Inferior parietal cortex (tissue), 1 donor: Measurements from ENCODE around the gene RIMS1.

Experiments
- DNase-seq: peaks from one replicate; pipeline ENCODE4 v3.0.0-alpha.2; 2016; ENCODE audit errors: extremely low spot score

RIMS1 gene, protein sequence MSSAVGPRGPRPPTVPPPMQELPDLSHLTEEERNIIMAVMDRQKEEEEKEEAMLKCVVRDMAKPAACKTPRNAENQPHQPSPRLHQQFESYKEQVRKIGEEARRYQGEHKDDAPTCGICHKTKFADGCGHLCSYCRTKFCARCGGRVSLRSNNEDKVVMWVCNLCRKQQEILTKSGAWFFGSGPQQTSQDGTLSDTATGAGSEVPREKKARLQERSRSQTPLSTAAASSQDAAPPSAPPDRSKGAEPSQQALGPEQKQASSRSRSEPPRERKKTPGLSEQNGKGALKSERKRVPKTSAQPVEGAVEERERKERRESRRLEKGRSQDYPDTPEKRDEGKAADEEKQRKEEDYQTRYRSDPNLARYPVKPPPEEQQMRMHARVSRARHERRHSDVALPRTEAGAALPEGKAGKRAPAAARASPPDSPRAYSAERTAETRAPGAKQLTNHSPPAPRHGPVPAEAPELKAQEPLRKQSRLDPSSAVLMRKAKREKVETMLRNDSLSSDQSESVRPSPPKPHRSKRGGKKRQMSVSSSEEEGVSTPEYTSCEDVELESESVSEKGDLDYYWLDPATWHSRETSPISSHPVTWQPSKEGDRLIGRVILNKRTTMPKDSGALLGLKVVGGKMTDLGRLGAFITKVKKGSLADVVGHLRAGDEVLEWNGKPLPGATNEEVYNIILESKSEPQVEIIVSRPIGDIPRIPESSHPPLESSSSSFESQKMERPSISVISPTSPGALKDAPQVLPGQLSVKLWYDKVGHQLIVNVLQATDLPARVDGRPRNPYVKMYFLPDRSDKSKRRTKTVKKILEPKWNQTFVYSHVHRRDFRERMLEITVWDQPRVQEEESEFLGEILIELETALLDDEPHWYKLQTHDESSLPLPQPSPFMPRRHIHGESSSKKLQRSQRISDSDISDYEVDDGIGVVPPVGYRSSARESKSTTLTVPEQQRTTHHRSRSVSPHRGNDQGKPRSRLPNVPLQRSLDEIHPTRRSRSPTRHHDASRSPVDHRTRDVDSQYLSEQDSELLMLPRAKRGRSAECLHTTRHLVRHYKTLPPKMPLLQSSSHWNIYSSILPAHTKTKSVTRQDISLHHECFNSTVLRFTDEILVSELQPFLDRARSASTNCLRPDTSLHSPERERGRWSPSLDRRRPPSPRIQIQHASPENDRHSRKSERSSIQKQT (N-terminal part only)

DNA sequence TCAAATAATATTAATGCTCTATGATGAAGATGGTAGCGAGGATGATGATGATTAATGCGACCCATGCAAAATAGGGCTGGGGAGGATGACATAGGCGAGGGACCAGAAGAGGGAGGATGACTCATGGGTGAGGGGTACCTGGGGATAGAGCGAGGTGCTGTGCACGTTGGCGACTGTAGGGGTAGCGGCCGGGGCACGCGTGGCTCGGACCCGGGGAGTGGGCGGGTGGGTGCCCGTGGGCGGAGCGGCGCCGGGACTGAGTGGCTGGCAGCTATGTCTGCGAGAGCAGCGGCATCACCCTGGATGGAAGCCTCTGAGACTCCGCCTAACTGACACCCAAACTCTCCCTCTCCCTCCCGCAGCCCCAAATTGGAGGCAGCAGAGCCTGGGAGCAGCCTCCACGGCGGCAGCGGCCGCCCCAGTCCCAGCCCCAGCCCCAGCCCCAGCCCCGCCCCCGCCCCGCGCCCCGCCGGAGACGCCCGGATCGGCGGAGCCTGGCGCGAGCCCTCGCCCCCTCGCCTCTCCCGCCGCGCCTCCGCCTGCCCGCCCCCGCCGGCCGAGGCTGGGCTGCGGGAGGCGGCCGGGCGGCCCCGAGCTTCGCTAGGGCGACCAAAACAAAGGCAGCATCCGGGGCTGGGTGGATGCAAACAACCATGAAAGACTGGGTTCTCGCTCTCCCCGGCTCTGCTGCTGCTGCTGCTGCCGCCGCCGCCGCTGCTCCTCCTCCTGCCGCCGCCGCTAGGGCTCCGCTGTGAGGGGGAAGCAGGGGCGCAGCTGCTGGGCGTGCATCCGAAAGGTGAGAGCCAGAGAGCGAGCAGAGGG is at the start of gene RIMS1:
RIMS1 (plus strand) TSS at position 367 of the 822 bp plus-strand sequence. CDS start 474 bp downstream, outside the sequence.
- no peak for DNase-seq

DNA sequence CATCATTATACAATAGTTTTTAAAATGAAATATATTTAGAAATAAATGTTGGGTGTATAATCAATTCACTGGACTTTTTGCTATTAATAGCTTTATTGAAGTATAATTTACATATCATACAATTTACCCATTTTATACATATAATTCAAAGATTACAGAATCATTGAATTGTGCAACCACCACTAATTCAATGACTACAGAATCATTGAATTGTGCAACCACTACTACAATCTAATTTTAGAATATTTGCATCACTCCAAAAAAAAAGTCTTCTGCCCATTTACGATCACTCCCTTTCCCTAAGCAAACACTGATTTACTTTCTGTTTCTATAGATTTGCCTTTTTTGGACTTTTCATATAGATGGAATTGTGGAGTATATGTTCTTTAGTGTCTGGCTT is 35.1 kb upstream of the RIMS1 start:
- no peak for DNase-seq

DNA sequence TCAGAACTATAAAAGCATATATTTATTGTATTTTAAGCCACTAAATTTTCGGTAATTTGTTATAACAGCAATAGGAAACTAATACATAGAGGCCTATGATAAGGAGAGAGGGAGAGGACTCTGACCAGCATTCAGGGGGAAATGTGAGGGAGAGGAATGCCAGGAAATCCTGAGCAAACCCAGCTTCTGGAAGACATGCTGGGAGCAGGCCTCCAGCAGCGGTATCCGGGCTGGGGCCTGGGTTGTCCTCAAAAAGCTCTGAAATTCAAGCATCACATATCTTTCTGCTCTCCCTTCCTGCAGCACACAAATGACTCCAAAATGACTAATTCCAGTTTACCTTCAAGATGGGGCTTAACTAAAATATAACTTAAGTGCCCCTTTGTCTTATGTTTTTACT is 33.4 kb upstream of the RIMS1 start:
- DNase-seq, result no peak

DNA sequence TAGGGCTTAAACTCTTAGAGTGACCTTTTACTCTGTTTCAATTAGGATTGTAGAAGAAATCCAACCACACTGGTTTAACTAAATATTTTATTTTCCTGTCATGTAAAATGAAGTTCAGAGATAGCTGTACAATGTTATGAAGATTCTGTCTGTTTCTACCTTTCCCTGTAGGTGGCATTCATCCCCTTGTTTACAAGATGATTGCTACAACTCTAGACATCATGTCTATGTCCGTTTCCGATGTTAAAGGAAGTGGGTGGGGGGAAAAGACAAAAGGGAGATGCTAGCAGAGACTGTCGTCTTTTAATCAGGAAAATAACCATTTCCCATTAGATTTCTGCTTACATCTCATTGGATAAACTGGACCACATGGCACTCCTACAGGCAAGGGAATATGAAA is 30.9 kb upstream of the RIMS1 start:
- peak; percentile 1 for DNase-seq

DNA sequence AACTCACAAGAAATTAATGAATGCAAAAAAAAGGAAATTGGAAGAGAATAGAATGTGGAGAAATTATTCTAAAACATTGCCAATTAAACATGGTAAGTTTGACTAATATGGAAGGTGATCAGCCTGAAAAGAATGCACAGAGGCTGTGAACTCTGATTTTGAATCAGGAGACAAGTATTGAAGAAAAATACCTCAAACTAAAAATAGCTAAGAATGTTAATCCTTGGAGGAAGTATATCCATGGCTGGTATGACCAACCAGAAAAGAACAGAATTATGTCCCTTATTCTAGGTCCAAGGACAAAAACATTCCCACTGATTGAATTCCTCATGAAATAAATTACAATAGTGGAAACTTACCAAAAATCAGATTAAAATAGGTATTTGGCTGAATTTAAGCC is 7.3 kb upstream of the RIMS1 start:
- no peak for DNase-seq

DNA sequence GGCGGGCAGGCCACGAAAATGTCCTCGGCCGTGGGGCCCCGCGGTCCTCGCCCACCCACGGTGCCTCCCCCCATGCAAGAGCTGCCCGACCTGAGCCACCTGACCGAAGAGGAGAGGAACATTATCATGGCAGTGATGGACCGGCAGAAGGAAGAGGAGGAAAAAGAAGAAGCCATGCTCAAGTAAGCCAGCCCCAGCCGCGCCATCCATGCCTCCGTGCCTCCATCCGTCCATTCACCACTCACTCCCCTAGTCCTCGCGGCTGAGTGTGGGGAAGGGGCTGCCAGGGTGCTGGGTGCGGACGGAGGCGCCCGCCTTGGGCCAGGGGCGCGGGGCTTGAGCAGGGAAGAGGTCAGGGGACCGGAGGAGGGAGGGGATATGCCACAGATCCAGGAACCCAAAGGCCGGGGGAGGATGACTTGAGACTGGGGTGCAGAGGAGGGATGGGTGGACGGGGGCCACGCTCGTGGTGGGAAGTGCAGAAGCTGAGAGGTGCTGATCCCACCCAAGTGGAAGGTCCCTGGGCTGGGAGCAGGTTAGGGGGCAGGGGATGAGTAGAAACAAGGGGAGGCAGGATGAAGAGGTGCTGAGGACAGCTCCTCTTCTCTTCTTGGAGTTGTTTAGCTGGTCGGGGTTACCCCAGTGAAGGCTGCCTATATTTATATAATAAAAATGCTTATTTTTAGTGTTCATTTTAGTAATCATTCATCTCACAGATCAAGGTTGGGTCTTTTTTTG is 825 bp downstream of the RIMS1 start:
- peak; percentile 25 for DNase-seq

DNA sequence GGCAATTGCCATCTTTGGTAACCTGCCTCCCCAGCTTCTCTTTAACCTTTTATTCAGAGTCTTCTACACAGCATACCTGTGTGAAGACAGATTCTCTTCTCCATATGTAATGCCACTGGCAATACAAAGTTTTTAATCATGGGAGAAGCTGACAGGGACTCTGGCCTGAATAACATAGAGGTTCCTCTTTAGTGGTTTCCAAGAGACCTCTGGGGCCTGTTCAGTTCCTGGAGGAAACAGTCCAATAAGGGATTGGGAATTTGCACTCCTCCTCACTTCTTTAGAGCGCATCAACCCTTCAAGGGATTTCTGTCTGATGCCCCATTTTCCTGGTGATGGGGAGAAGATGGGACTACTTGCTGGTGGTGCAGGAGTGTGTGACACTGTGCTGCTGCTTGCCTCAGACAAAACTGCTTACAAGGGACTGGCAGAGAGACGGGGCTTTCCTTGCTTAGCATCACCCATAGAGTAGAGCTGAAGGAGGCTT is 1.4 kb downstream of the RIMS1 start:
- peak; percentile 39 for DNase-seq

DNA sequence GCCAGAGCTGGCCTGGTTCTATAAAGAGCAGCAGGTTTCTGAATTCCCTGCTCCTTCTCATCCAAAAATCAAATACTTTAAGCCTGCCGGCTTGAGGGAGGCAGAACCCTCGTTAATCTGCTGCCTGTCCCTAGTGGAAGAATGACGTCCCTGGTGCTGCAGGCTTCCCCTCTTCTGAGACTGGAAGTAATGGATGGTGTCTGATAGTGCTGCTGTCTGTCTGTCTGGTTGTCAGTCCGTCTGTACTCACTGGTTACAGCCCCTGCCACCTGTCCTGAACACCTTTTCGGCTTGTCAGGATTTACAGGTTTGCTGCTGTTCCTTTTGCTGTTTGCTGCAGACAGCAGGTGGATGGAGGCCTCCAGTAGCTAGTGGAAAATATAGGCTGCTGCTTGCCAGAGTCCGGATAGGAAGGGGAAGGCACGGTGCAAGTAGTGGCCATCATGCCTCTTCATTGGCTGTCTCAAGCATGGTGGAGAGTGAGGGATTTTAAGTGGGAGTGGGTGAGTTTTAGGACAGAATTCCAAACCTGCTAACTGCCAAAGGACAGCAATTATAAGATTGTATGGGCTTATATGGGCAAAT is 2.5 kb downstream of the RIMS1 start:
- DNase-seq, result peak; percentile 22

DNA sequence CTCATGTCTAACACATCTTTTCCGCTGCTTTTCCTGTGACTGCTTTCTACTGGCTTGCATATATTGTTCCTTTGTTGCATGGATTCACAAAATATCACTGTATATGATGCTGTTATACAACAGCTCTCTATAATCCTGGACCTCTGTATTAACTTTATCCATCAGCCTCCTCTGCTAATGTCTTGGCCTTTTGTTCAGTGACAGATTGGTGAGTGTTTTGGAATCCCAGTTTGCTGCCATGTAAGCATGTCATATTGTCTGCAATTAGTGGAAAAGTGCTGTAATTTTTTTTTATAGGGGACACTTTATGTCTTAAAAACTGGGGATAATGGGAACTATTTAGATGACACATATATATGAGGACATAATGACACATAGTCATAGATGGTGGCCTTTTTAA is 3.0 kb downstream of the RIMS1 start:
- DNase-seq, result peak; percentile 8

DNA sequence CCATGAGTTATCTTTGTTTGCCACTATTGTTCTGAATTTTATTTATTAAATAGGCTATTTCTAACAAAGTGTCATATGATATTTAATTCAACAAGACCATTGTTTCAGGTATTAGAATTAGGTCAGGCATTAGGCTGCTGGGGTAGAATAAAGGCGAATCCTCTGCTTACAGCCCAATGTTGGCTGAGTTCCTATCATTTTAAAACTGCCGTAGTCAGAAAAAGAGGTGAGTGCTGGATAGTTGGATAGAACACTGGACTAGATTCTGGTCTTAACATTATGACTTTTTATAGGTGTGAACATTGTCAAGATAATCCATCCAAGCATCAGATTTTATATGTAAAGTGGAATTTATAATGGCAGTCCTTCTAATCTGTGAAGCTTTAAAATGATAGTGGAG is 6.3 kb downstream of the RIMS1 start:
- DNase-seq, result no peak

DNA sequence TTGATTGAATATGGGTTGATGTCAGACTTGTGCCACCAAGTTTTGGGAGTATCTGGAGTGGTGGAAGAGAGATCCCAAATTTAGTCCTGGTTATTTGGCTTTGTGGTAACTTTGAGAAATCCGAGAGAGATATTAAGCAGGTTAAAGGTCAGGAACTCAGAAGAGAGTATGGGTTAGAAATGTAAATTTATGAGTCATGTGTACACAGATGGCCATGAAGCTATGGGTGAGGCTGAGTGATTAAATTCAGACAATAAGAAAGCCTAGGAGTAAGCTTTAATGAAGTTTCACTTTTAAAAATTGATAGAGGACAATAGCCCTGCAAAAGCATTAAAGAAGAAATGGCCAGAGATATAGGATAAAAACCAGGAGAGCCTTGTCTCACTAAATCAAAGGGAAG is 14.3 kb downstream of the RIMS1 start:
- no peak for DNase-seq

DNA sequence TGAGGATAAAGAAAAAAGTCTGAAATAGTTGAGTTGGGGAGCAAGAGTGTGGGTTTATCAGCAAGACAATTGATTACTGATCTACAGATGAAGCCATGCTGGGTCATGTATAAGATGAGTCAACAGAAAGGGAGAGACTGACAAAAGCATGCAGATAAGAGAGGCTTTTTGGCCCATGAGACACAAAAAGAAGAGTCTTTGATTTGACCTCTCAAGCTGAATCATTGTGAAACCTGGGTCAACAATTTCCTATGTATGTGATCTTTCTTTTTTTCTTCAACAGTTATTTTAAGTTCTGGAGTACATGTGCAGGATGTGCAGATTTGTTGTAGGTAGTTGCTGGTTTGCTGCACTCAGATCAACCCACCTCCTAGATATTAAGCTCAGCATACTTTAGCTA is 15.9 kb downstream of the RIMS1 start:
- DNase-seq, result no peak

DNA sequence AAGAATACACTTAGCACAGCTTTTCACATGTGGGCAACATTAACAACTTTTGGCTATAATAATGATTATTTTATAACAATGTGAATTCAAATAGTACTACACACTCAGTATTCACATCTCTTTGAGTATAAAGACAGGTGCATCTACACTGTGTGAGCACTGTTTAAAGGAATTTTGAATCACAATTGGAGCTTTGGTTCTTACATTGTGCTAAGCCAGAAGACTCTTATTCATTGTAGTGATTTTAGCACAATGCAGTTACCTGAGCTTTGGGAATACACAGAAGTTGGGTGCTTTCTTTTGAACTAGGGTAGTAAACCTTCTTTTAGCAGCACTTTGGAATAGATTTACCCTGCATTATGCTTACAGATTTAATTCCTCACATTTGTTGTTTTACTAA is 20.5 kb downstream of the RIMS1 start:
- no peak for DNase-seq

DNA sequence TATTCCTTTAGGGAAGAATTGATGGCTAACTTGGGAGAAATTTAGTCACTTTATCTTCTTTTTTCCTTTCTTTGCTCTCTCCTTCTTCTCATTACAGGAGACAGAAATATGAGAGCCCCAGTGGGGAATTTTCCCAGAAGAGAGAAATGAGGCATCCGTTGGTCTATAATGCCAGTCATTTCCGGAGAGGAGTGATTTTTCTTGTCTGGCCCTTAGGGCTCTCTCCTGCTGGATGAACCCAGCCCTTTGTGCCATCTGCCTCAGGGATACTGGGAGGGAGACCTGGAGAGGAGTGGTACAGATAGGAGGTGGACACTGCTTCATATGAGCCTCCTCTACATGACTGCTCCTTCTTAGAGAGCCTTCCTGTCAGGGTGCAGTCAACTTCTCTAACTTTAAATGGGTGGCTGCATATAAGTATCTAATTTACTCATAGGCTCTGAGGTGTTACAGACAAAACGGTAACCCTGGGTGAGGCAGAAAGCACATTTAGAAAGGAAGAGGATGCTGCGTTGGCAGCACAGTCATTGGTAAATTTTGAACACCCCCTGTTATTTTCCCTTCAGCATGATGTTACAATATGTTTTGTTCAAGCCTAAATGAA is 21.9 kb downstream of the RIMS1 start:
- no peak for DNase-seq

DNA sequence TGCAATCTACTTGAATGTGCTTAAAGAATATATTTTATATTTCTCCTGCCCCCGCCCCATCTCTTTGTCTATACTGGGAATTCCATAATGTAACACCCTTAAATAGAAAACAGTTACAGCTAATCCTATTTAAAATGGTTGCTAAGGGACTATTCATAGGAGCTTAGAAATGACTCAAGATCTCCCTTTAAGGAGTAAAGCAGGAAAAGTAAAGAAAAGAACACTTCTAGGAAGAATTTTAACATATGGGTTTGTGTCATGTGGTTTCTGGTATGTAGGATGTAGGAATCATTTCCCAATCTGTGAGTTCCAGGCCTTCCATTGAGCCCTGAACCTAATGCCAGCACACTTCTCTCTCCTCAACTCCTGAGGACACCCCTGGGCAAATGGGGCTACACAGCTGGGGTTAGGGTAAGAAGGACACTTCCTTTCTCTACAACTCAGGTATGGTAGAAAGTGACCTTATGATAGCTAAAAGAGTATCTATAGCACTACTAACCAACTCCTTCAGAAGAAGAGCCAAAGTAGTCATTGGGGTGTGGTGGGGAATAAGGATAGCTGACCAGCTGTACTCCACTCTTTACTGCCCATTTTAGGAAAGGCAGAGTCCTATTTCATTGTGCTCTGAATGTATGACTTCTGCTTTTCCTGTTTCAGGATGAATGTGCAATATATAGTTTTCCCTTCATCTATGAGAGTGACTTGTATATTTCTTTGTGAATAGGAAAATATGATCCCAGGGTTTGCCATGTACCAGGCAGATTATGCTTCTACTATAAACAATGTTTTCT is 27.3 kb downstream of the RIMS1 start:
- no peak for DNase-seq

DNA sequence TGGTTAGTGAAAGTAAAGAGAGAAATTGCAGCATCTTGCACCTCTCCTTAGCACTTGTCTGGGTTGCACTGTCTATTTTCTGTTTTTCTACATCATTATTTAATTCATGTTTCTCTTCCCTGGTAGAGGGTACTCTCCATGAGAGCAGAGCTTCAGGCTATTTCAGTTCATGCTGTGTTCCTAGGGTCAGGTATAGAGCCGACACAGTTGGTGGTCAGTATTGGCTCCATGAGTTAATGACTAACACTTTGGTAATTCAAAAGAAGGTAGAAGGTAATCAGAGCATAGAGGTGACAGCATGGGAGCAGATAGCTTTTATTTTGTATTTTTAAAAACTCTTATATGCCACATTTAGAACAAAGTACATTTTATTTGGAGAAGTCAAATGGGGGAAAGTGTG is 42.7 kb downstream of the RIMS1 start:
- no peak for DNase-seq

DNA sequence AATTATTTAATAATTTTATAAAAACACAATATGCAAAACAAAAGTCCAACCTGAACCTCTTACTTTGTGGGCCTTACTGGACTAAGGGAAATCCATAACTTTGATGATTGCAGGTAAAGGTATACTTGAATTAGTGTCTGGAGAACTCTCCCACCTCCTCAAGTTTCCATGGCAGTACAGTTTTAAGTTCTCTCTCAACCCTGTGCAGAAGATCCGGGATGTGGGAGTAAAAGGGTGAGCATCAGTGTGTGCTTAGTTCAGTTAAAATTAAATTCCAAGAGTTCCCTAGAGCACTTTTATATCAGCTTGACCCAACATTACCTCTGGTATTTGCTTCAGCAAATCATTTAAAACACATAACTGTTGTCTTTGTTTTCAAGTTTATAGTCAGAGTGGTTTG is 47.5 kb downstream of the RIMS1 start:
- no peak for DNase-seq

DNA sequence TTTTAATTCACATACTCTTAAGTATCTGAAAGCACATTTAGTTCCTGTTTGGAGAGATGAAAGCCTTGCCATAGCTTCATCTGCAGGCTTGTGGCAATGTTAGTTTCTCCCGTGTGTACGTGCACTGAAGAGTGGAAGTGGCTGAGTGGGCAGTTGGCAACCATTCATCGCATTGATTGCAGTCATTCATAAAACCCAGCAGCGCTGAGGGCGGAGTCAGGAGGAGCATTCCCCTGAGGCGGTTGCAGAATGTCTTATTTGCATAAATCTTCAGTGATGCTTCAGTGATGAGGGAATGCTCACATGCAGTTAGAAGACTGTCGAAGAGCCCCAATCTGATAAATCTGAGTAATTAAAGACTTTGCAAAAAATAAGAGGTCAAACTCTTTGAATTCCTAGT is 79.1 kb downstream of the RIMS1 start:
- DNase-seq, result peak; percentile 40

DNA sequence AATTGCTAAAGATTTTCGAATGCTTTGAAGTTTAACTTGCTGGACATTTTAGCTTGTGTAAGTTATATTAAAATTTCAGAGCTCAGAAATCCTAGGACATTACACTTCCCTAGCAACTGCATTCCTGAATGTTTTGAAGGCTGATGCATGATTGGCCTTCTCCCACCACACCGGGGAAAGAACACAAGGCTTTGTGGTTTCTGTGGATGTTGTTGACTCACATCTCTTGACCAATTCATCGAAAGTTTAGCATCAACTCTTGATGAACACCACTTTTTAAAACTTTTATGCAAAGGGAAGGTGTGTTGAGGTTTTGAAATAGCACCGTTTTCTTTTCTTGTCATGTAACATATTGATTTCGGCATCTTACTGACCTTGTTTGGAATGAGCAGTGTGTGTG is 81.1 kb downstream of the RIMS1 start:
- no peak for DNase-seq
